KOPT-K1 (cell line): ENCODE measurements around the gene BGN.

ENCODE experiments used
- H3K27ac ChIP-seq: fragments of 200-600 bp; sonication (generic); 2 replicates; pipeline ENCODE4 v1.5.1; 2016; ENCODE audit warnings: antibody characterized with exemption, mild to moderate bottlenecking, low read depth, low read length; ENCODE audit not compliant: poor library complexity, severe bottlenecking
- H3K36me3 ChIP-seq: fragments of 200-600 bp; sonication (generic); 2 replicates; pipeline ENCODE4 v1.5.1; 2017; ENCODE audit warnings: antibody characterized with exemption, mild to moderate bottlenecking, low read length, moderate library complexity; ENCODE audit not compliant: insufficient read depth
- H3K9me3 ChIP-seq: fragments of 200-600 bp; sonication (generic); 2 replicates; pipeline ENCODE4 v1.5.1; 2017; ENCODE audit warnings: antibody characterized with exemption, low read length, mild to moderate bottlenecking; ENCODE audit not compliant: insufficient read depth, poor library complexity, severe bottlenecking

The BGN gene

DNA sequence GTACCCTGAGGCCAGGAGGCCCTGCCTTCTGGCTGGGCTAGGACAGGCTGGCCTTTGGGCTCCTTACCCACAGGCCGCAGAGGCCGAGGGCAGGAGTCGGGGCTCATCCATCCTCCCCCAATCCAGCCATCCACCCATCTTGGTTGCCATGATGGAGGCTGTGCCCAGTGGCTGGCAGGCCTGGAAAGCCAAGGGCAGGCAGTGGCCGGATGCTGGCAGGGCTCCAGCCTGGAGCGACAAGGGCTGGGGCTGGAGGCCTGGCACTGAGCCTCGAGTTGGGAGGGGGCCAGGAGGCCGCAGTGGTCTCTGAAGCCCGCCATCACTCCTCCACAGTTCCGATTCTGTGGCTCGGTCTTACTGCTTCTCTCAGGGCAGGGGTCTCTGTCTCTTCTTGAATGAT lies 8.6 kb upstream of the BGN start:
- Histone ChIP-seq H3K36me3 (no peaks in the 10 kb centered on the region), H3K9me3 (no peaks in the 10 kb centered on the region), H3K27ac (no peak overlapping the region)

GRCh38 chrX:153487590-153488071 lies 7.1 kb upstream of the BGN start:
- Histone ChIP-seq H3K27ac (no peak overlapping the region), H3K9me3 (no peaks in the 10 kb centered on the region), H3K36me3 (no peaks in the 10 kb centered on the region)

GRCh38 chrX:153488231-153488914 lies 6.4 kb upstream of the BGN start:
- H3K27ac ChIP-seq = no peak overlapping the region
- no peaks in the 10 kb centered on the region for H3K9me3 ChIP-seq
- no peaks in the 10 kb centered on the region for H3K36me3 ChIP-seq

DNA sequence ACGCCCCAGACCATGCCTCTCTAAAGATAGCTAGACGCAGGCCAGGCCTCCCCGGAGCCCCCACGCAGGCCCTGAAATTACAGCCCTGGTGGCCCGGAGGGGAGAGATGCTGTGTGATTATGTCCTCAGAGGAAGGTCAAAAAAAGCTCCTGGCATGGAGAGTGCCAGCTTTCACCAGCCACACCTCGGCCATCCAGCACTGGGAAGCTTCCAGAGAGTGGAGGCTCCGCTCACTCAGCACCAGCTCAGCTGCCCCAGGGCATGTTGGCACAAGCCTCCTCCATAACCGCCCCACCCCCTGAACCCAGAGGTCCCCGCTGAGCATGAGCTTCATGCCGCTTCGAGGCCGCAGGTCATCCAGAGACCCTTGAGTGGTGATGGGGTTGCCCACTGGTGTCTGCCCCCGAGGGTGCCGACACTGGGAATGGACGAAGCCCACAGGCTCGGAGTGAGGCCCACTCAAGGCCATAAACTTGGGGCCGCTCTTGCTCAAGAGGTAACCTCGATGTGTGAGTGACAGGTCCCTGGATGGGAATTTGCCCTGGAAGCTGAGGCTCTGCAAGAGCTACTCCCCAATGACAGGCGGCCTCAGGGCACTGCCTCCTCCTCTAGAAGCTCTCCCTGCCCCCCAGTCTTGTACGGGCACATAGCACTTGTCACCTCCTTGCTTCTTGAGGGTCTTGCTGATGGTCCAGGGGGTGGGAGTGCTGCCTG lies 4.4 kb upstream of the BGN start:
- Histone ChIP-seq H3K9me3 (no peaks in the 10 kb centered on the region), H3K36me3 (no peaks in the 10 kb centered on the region), H3K27ac (no peak overlapping the region)

- no peak overlapping the region for H3K27ac ChIP-seq
- H3K36me3 ChIP-seq = no peaks in the 10 kb centered on the region
- H3K9me3 ChIP-seq = no peaks in the 10 kb centered on the region
These were observed 3.3 kb upstream of the BGN start for GRCh38 chrX:153491351-153491914.

GRCh38 chrX:153491918-153492317 lies 2.9 kb upstream of the BGN start:
- no peaks in the 10 kb centered on the region for H3K9me3 ChIP-seq

DNA sequence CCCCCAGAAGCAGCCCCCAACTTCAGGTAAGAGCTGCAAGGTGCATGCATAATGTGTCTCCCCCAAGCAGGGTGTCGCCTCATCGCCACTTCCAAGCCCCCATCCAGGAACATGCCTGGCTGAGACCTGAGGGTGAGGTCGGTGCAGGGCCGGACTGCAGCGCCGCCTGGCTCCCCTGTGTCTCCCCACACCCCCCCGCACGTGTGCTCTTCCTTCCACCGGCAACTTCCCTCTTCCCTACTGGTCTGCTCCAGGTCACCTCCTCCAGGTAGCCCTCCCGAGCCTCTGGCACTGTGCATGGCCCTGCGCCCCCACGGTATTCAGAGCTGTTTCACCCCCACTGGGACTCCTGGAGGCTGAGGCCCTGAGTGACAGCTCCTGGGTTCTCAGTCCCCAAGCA lies 2.2 kb upstream of the BGN start:
- Histone ChIP-seq H3K9me3 (no peaks in the 10 kb centered on the region), H3K36me3 (no peaks in the 10 kb centered on the region), H3K27ac (no peak overlapping the region)

More at GRCh38 chrX:153491918-153492317, 2.9 kb upstream of the BGN start:
- no peaks in the 10 kb centered on the region for H3K36me3 ChIP-seq
- no peak overlapping the region for H3K27ac ChIP-seq

DNA sequence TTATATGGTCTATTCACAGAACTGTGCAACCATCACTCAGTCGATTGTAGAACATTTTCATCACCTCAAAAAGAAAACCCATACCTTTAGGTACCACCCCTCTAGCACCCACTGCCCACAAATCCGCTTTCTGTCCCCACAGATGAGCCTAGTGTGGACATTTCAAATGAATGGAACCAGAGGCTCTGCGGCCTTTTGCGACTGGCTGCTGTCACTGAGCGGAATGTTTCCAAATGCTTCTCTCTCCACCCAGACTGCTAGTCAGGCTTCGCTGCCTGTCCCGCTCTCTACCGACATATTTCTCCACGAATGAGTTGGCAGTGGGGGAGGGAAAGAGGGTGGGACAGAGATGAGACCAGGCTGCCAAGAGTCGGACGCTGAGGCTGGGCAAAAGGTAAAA lies 1.7 kb upstream of the BGN start:
- Histone ChIP-seq H3K36me3 (no peaks in the 10 kb centered on the region), H3K27ac (no peak overlapping the region), H3K9me3 (no peaks in the 10 kb centered on the region)

DNA sequence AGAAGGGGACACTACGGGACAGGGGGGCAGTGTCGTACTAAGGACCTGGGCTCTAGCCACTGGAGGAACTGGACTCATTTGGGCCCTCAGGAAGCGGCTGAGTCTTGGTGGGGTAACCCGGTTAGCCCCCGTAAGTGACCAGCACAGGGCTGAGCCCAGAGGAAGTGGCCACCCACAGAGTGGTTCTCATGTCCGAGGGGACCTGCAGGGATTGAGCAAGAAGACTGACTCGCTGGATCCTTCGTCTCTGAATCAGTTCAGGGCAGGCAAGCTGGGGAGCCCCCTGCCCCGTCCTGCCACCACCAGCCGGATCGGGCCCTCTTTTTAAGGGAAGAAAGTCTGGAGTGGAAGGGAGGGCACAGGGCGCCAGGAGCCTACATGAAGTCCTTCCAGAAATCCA lies 719 bp upstream of the BGN start:
- no peaks in the 10 kb centered on the region for H3K36me3 ChIP-seq
- no peak overlapping the region for H3K27ac ChIP-seq
- H3K9me3 ChIP-seq = no peaks in the 10 kb centered on the region

- H3K9me3 ChIP-seq = no peaks in the 10 kb centered on the region
- H3K27ac ChIP-seq = no peak overlapping the region
- H3K36me3 ChIP-seq = no peaks in the 10 kb centered on the region
These were observed 577 bp downstream of the BGN start for GRCh38 chrX:153495362-153495751.

GRCh38 chrX:153495903-153496589 lies 1.3 kb downstream of the BGN start:
- no peaks in the 10 kb centered on the region for H3K9me3 ChIP-seq
- H3K27ac ChIP-seq = no peak overlapping the region
- H3K36me3 ChIP-seq = no peaks in the 10 kb centered on the region

DNA sequence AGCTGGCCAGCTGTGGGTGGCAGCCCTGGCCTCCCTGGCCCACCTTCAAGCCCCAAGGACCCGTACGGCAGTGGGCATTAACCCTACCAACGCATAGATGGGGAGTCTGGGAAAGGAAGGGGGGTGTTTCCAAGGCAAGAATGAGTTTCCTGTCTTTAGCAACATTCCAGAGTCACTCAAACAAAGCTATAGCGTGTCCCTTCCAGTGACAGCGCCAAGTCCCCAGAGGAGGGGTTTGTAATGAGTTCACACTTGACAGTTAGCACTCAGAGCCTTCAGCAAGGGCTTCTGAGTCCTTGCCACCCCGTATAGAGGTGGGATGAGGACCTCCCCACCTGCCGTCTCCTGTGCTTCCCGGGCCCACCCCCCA lies 1.8 kb downstream of the BGN start:
- Histone ChIP-seq H3K27ac (no peak overlapping the region), H3K36me3 (no peaks in the 10 kb centered on the region), H3K9me3 (no peaks in the 10 kb centered on the region)

DNA sequence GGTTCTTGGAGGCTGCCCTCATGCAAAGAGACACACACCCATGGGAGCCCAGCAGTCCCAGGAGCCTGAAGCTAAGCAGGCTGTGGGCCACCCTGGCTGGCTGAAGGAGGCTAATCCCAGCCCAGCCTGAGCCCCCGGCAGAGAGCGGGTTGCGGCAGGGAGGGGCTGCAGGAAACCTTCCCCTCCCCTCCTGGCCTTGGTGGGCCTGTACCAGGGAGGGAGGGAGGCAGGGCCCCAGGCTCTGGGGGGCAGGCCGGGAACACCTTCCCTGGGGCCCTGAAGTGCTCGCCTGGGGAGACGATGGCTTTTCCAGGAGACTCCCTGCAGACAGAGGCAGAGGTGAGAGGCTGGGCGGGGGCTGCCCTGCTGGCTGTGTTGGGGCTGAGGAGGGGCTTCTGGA lies 3.7 kb downstream of the BGN start:
- Histone ChIP-seq H3K9me3 (no peaks in the 10 kb centered on the region), H3K27ac (no peak overlapping the region), H3K36me3 (no peaks in the 10 kb centered on the region)

DNA sequence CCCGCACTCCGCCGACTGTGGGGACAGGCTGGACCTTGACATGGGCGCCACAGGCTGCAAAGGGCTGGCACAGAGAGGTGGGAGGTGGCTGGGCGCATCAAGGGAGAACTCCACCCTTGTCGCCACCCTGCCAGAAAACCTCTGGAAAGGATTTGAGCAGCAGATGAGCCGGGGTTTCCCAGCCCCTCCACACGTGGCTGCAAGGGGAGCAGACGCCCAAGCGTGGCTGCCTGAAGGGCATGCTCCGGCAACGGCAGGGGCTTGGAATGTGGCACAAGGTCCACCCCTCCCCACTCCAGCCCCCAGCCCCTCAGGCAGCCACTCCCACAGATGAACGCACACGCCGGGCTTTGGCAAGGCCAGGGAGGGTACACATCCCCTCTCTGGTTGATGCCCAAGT lies 4.6 kb downstream of the BGN start:
- no peak overlapping the region for H3K27ac ChIP-seq
- H3K9me3 ChIP-seq = no peaks in the 10 kb centered on the region
- H3K36me3 ChIP-seq = no peaks in the 10 kb centered on the region

DNA sequence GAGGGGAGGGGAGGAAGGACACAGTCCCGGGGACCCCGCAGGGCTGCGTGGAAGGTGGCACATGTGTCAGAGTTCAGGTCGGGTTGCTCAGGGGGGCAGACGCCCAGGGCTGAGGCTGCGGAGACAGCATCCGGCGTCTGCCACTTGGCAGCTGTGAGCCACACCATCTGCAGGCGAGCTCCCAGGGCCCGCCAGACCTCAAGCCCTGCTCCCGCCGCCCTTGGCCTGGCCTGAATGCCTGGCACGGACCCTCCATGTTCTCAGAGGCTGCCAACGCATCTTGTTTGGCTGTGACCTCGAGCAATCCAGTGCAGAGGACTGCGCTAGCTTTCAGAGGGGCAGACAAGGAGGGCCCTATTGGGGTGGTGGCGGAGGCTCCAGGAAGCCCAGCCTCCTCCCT lies 5.1 kb downstream of the BGN start:
- H3K9me3 ChIP-seq = no peaks in the 10 kb centered on the region

More for the DNA sequence above, 5.1 kb downstream of the BGN start:
- no peaks in the 10 kb centered on the region for H3K36me3 ChIP-seq
- peak overlapping the region; percentile 38 for H3K27ac ChIP-seq
